ENCODE measurements around the gene HTT. TPM values are rescaled to one million over a fixed set of nuclear protein-coding genes. Genes with fewer than 3 reads are reported as not detected.

Gene HTT
- total and polyA plus RNA-seq, 2 of the 13 experiments (the other 11 are each of a cell fraction or from before 2014, with no cell fraction given), result 17.5 to 19.5 TPM

DNA sequence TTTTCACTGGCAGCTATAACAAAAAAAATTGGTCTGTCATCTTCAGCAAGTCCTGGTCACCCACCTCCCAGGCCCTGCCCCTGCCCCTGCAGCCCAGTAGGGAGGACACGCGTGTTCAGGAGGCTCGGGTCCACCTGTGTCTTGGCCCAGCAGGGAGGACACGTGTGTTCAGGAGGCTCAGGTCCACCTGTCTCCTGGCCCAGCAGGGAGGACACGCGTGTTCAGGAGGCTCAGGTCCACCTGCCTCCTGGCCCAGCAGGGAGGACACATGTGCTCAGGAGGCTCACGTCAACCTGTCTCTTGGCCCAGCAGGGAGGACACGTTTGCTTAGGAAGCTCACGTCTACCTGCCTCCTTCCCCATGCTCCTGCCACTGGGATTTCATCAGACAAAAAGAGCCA is 45.0 kb upstream of the HTT start:
- FAIRE-seq (no peak), ATAC-seq (no peak), DNase-seq (ENCODE audit: low spot score) (no peak)
- CTCF ChIA-PET (ENCODE audit: low intra/inter-chr PET ratio, low total read pairs), result no interaction called here
- Histone ChIP-seq H3K27ac (ENCODE audit: extremely low read length, insufficient read depth, low read length) (no peak overlapping the region), H3K9ac (ENCODE audit: insufficient read depth, low read depth, low read length) (no peak overlapping the region), H3K9me3 (ENCODE audit: low read length) (no peaks in the 10 kb centered on the region), H2AFZ (ENCODE audit: low read length) (no peak overlapping the region), H3K79me2 (ENCODE audit: insufficient read depth, low read length) (no peaks in the 10 kb centered on the region), H3K4me2 (ENCODE audit: low read depth, low read length) (no peak overlapping the region), H3K36me3 (replicated peaks in 1 of 2; ENCODE audit: control insufficient read depth in 1 of 2, insufficient read depth in 2 of 2, low read length in 2 of 2) (no peaks in the 10 kb centered on the region), H3K27me3 (ENCODE audit: control insufficient read depth in 1 of 2, insufficient read depth in 2 of 2, low read length in 2 of 2) (peaks cover 0 to 52% of the 10 kb centered on the region in 2 experiments; a peak in 2 of 5 replicates), H3K4me3 (replicated peaks in 1 of 3; ENCODE audit: insufficient read depth in 1 of 3, low read depth in 2 of 3, low read length in 3 of 3) (no peak overlapping the region), H4K20me1 (ENCODE audit: insufficient read depth, low read length) (no peaks in the 10 kb centered on the region), H3K4me1 (ENCODE audit: insufficient read depth, low read length) (peaks cover 37% of the 10 kb centered on the region)
- BruUV-seq (replicated peaks), result no TSS peak
- TF ChIP-seq, protein P1, sequence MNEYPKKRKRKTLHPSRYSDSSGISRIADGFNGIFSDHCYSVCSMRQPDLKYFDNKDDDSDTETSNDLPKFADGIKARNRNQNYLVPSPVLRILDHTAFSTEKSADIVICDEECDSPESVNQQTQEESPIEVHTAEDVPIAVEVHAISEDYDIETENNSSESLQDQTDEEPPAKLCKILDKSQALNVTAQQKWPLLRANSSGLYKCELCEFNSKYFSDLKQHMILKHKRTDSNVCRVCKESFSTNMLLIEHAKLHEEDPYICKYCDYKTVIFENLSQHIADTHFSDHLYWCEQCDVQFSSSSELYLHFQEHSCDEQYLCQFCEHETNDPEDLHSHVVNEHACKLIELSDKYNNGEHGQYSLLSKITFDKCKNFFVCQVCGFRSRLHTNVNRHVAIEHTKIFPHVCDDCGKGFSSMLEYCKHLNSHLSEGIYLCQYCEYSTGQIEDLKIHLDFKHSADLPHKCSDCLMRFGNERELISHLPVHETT (CRISPR knock-in tag; conservative IDR thresholded peaks at IDR 0.05), result no peak
- TF ChIP-seq CEBPG (CRISPR knock-in tag; IDR thresholded peaks at IDR 0.05), result no peak
- TF ChIP-seq ZNF569 (CRISPR knock-in tag; IDR thresholded peaks at IDR 0.05; ENCODE audit: borderline replicate concordance), result no peak
- TF ChIP-seq ZNF775 (CRISPR knock-in tag; IDR thresholded peaks at IDR 0.05; ENCODE audit: borderline replicate concordance), result no peak
- TF ChIP-seq NFIB (CRISPR knock-in tag; IDR thresholded peaks at IDR 0.05; ENCODE audit: borderline replicate concordance), result no peak
- no peak for TF ChIP-seq ZNF138 (CRISPR knock-in tag; IDR thresholded peaks at IDR 0.05; ENCODE audit: low read depth)
- no peak for TF ChIP-seq TEAD2 (CRISPR knock-in tag; IDR thresholded peaks at IDR 0.05)
- in situ Hi-C loops (cut with HindIII; ENCODE audit: extremely low pct_ligation_motif_present, low pct_unique_long_range_greater_than_20kb), result no loop called here
- intact Hi-C loops (cut with micrococcal nuclease; ENCODE audit: unreplicated experiment), result no loop called here
- POLR2A ChIA-PET, result no interaction called here
- WGBS (ENCODE audit: low lambda C conversion rate), result 51% methylated on average over 5 of the region's 9 CpGs

Measured in HepG2 (cell line).